Measurements from ENCODE around the gene OGT. TPM values are rescaled to one million over a fixed set of nuclear protein-coding genes. Genes with fewer than 3 reads are reported as not detected.
"Not testable (repeated sequence)": the region's sequence is repeated elsewhere in the genome, so short reads cannot be mapped to it uniquely, and the experiment has no call there.

Gene OGT
- polyA plus RNA-seq, 2 of the 4 experiments (the other 2 are of a cell fraction), result 42.7 to 290 TPM

GRCh38 chrX:71493111-71493613 is 39.7 kb upstream of the OGT start:
- peak overlapping the region; percentile 91 for H3K4me2 ChIP-seq
- DNase-seq (ENCODE audit: low read depth in 1 of 2, low spot score in 1 of 2) (no peak), FAIRE-seq (no peak), ATAC-seq (no peak; a peak in 1 of 6 replicates)
- H3K9me3 ChIP-seq, result no peaks in the 10 kb centered on the region
- ChIA-PET POLR2A (interaction anchor here (0.5 to 1.4 kb wide), 2 partner anchors 40 to 86 kb away, joined by 3 to 5 read pairs; partner anchors contain the start of gene OGT), CTCF (interaction anchor here (2.1 kb wide), 1 partner anchor 50 kb away, joined by 5 read pairs; no protein-coding TSS in a partner anchor)
- WGBS (ENCODE audit: missing lambda C conversion rate), result 73% methylated on average over 16 of the region's 16 CpGs
- peak overlapping the region in 1 of 2 experiments; percentile 87; a peak in 3 of 6 replicates for H3K27ac ChIP-seq
- 0 out of 3 replicates have a peak, but pooled peaks cover 3% of the 10 kb centered on the region for H3K4me1 ChIP-seq
- H3K4me3 ChIP-seq, result peak overlapping the region; percentile 43; the same call in 2 of the 3 replicates
- TF ChIP-seq BHLHE40 (IDR thresholded peaks at IDR 0.05; ENCODE audit: low read depth, low read length) (no peak), RNF2 (IDR thresholded peaks at IDR 0.05; ENCODE audit: borderline replicate concordance, low read depth) (no peak), ZSCAN20 (CRISPR knock-in tag; IDR thresholded peaks at IDR 0.05) (no peak), BCL3 (IDR thresholded peaks at IDR 0.05) (no peak), HEYL (CRISPR knock-in tag; IDR thresholded peaks at IDR 0.05) (no peak), NR3C1 (IDR thresholded peaks at IDR 0.05) (no peak), CHD2 (IDR thresholded peaks at IDR 0.05; ENCODE audit: low read length, partially characterized antibody) (no peak), RCOR1 (IDR thresholded peaks at IDR 0.05; ENCODE audit: low read depth, low read length) (no peak), CTCF (IDR thresholded peaks at IDR 0.05) (no peak), MAFK (IDR thresholded peaks at IDR 0.05; ENCODE audit: partially characterized antibody) (no peak), MYC (IDR thresholded peaks at IDR 0.05; ENCODE audit: borderline replicate concordance, low read length) (no peak), ATOH8 (CRISPR knock-in tag; IDR thresholded peaks at IDR 0.05; ENCODE audit: low read depth) (no peak), HDAC2 (IDR thresholded peaks at IDR 0.05) (no peak)

- DNase-seq (ENCODE audit: low read depth in 1 of 2, low spot score in 1 of 2); H3K4me1 ChIP-seq; POLR2A ChIA-PET; H3K4me3 ChIP-seq; FAIRE-seq; ATAC-seq; H3K27ac ChIP-seq; CTCF ChIA-PET; H3K9me3 ChIP-seq; H3K4me2 ChIP-seq: not testable (repeated sequence)
- WGBS (ENCODE audit: missing lambda C conversion rate), result 63% methylated on average over 3 of the region's 3 CpGs
Observed at GRCh38 chrX:71495979-71496378, 36.9 kb upstream of the OGT start.

GRCh38 chrX:71496476-71496875 is 36.4 kb upstream of the OGT start:
- no peak for DNase-seq (ENCODE audit: low read depth in 1 of 2, low spot score in 1 of 2)
- Histone ChIP-seq H3K9me3 (no peaks in the 10 kb centered on the region), H3K4me1 (0 out of 3 replicates have a peak, but pooled peaks cover 3% of the 10 kb centered on the region), H3K4me2 (no peak overlapping the region), H3K4me3 (no peak overlapping the region), H3K27ac (no peak overlapping the region)
- TF ChIP-seq TFCP2L1 (CRISPR knock-in tag; IDR thresholded peaks at IDR 0.05) (no peak), REST (IDR thresholded peaks at IDR 0.05) (no peak), ELK1 (IDR thresholded peaks at IDR 0.05; ENCODE audit: low read depth, low read length) (no peak), POLR2A (IDR thresholded peaks at IDR 0.05; ENCODE audit: low read length) (no peak), KDM5A (IDR thresholded peaks at IDR 0.05) (no peak), HMGXB4 (CRISPR knock-in tag; IDR thresholded peaks at IDR 0.05; ENCODE audit: borderline replicate concordance) (no peak)
- POLR2A ChIA-PET, result no interaction called here
- WGBS (ENCODE audit: missing lambda C conversion rate), result 92% methylated on average over 3 of the region's 3 CpGs
- CTCF ChIA-PET, result no interaction called here
- no peak for ATAC-seq
- FAIRE-seq, result no peak

Data from A549 (cell line).